Hypothalamus (tissue), 51 donors: Measurements from ENCODE around the gene GATA2.
A peak's percentile ranks its signal among the peaks of the same experiment; 100 is the strongest.

ENCODE experiments used
- DNase-seq, 51 donors: peaks; one replicate each; lab custom pipeline; 2025; lab: John Stamatoyannopoulos, UW

The GATA2 gene

DNA sequence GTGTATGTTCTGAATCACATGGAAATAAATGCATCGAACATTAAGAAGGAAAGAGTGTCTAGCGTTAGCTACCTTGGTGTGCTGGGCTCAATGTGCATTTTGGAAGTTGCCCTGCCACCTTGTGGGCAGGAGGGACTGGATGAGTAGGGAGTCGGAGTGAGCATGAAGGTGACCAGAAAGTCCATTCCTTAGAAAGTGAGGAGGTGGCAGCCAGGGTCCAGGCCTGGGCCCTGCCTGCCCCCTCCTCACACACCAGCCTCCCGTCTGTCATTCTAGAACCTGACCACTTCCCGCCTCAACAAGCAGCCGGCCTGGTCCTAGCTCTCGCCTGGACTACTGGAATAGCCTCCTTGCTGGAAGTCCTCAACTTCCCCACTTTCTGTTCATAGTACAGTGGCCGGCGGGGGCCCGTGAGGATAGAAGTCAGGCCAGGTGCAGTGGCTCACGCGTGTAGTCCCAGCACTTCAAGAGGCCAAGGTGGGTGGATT lies 10.2 kb upstream of the GATA2 start:
- DNase-seq, result no peak

DNA sequence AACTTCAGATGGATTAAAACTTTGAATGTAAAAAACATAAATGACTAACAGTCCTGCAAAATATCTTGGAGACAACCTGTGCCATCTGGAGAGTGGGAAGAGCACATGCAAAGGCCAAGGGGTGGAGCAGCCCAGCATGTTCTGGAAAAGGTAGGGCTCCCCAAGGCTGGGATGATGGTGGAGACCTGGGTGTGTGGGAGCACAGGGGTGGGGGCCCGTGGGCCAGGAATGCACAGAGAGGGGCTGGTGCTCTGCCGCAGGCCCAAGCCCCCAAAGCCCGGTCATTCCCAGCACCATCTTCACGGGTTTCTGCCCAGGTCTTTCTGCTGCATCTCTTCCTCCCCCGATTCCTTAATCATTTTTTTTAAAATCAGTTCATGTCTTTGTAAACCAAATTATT lies 9.7 kb upstream of the GATA2 start:
- no peak for DNase-seq

- DNase-seq, result no peak
Measured at GRCh38 chr3:128501431-128501830, 8.4 kb upstream of the GATA2 start.

DNA sequence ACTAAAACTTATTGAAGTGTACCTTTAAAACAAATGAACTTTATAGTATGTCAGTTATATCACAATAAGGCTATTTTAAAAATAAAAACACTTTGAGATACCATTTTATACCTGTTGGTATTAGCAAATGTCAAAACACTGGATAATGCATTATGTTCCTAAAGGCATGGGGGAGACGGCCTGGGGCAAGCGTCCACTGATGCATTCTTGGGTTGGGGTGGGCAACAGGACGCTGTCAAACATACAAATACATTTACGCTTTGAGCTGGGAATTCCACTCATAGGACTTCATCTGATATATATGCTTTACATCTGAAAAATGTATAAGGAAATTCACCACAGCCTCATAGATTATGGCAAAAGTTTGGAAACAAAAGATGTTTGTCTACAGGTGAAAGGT lies 7.6 kb upstream of the GATA2 start:
- no peak for DNase-seq

GRCh38 chr3:128499724-128500275 lies 6.8 kb upstream of the GATA2 start:
- no peak for DNase-seq

GRCh38 chr3:128498901-128499530 lies 6.0 kb upstream of the GATA2 start:
- DNase-seq, result no peak

GRCh38 chr3:128498127-128498626 lies 5.2 kb upstream of the GATA2 start:
- DNase-seq, result no peak

DNA sequence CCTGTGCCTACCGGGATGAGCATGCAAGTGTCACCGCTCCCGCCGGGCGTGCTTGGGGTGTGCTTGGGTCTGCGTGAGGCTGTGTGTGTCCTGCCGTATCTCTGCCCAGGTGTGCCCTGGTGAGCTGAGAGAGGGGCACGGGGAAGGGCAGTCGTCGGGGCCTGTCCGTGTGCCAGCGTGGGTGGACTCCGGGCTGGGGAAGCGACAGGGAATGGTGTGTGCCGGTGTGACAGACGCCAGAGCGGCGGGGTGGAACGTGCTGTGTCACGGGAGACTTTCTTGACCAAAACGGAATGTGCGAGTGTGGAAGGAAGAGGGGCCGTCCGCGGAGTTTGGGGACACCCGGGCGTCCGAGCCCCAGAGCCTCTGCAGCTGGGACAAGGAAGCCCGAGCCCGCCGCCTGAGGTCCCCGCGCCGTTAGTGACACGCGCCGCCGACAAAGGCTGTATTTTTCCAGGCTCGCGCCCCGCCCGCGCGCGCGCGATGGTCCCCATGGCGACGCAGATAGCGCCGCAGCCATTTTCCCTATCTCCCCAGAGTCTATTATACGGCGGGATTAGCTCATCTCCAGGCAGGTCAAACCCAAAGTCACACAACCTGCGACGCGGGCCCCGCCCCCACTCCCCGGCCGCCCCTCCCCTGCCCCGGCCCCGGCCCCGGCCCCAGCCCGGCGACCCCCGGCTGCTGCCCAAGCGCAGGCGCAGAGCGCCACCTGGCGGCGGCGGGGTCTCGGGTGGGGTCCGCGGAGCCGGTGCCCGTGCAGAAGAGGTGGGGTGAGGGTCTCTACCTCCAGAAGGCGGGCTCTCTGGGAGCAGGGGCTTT lies 4.5 kb upstream of the GATA2 start:
- DNase-seq, result peak in 47 of 51 donors; percentile 11 to 89 (median 59)

DNA sequence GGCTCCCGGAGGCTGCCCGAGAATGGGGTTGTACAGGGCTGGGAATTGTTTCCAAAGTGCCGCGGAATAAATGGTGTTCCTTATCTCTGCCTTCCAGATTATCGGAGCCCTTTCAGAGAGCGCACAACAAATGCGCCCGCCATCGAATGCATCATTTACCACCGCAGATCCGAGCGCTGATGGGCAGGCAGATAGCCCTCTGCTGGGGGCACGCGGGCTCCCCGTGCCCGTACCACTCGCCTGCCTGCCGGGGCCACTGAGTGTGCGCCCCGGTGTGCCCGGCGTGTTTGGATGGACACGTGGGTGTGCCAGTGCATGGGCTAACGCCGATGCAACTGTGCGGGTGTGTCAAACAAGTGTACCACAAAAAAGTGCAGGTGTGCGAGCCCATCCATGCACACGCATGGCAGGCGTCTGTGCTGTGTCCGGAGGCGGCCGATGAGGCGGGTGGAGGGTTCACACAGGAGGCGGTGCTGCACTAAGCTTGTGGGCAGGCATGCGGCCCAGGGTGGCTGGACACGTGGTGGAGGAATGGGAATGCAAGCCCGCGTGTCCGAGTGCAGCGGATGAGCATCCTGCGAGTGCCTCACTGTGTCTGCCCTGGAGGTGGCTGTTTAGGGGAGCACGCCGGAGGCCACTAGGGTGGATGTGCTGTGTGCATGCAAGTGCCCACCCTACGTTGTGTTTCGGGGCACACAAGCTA lies 3.8 kb upstream of the GATA2 start:
- DNase-seq, result peak in 10 of 51 donors; percentile 6 to 23 (median 18)

DNA sequence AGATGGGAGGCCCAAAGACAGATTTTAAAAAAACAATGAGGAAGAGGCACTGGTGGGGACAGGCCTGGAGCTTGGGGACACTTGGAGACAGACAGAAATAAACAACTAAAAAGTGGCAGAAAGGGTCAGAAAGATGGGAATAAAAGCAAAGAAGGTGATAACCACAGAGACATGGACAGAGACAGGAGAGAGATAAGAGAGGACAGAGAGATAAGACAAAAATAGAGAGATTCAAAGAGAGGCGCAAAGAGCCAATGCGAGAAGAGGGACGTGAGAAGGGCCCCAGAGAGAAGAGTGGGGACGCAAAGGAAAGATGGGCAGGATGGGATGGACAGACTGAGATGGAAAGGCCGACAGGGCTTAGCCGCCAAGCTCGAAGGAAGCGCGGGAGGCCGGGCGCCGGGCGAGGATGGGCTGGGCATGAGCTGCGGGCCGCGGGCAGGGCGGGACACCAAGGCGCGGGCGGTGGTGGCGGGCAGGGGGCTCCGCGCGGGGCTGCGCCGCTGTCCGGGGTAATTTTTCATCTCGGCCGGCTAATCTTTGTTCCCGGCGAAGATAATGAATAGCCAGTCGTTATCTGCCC lies 3.1 kb upstream of the GATA2 start:
- DNase-seq, result no peak

- no peak for DNase-seq
Measured at GRCh38 chr3:128495435-128495970, 2.5 kb upstream of the GATA2 start.

DNA sequence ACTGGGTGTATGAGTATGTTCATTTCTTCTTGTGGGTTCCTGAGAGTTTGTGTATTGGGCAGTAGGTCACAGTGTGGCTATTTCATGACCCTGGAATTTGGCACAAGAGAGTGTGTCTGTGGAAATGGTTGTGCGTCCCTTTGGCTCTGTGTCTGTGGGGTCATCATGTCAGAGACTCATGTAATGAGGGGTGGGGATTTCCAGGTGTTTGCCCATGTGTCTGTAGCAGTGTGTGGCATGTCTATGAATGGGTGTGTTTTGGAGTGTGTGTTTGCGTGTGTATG lies 1.3 kb upstream of the GATA2 start:
- no peak for DNase-seq

- no peak for DNase-seq
Measured at GRCh38 chr3:128493570-128494366, 767 bp upstream of the GATA2 start.

- DNase-seq, result no peak
Measured at GRCh38 chr3:128491941-128492670, 895 bp downstream of the GATA2 start.

DNA sequence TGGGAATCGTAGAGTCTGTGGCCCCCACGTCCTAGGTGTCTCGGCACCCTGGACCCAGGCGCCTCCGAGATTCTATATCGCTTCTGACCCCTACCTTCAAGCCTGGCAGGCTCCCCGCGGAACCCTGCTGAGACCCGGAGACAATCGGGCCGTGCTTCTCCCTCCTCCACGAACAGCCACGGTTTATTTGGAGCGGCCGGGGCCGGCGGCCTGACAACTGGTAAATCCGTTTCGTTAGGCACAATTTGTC lies 1.4 kb downstream of the GATA2 start:
- no peak for DNase-seq

DNA sequence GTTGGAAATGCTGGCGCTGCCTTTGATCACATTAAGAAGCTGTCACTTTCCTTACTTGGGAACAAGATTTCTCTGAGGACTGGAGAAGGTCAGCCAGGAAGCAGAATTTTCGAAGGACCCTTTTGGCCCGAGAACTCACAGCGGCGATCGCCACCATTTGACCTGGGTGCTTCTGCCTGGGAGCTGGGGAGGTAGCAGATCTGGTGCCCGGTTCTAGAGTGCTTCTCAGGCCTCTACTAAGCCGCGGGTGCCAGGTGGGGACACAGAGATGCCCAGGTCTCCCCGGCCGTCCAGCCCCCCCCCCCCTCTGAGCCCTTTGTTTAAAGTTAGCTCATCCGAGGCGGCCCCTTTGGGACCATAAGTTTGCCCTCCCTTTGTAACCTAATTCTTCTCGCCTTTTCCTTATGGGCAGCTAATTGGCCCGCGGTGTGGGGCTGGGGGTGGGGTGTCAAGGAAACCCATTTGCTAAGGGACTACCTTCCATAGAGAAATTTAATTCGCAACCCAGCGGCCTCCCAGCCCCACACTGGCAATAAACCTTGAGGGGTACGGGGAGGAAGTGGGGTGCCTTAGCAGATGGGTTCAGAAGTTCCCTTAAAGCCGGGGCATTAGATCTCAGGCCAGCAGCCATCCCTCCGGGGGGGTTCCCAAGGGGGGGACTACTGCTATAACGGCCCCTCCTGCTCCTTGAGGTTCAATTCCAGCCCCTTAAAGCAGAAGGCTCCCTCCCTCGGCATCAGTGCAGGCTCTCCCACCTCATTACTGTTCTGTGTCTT lies 1.9 kb downstream of the GATA2 start:
- DNase-seq, result no peak

DNA sequence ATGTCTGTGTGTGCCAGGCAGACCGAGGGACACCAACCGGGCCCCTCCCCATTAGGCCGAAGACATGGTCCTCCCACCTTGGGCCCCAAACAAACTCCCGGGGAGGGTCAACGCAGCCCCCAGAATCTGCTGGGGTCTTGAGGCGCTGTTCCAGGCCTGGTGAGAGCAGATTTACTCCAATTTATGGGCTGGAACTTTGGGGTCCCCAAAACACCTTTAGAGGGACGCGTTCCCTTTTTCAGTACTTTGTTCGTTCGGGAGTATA lies 2.4 kb downstream of the GATA2 start:
- DNase-seq, result no peak

DNA sequence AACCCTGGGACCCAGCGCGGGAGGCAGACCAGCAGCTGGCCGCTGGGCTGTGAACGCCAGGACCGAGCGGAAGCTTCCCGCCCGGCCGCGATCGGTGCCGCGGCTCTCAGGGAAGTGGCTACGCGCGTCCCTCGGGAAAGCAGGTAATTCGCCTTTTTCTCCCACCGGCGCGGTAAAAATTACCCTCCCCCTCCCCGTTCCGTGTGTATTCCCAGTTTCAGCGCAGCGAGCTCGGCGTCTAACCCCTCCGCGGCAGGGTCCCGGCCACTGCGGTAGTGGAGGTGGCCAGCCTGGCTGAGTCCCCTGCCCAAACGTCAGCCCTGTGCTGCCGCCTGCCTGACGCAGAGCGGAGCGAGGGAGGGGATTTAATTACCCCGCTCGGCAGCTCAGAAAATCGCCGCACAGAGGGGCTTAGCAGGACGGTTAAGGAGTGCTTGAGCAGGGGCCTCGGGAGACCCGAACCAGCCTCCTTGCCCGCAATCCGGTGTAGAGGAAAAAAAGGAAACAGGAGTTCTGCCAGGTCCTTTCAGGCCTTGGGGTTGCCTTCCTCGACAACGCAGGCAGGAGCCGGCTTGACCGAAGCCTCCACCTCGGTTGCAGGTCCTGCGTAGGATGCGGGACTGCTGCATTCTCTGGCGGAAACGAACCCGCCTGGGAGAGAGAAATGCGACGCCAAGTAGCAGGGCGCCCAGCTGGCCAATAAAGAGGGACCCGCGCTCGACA lies 2.9 kb downstream of the GATA2 start:
- DNase-seq, result peak in 1 of 51 donors; percentile 5

DNA sequence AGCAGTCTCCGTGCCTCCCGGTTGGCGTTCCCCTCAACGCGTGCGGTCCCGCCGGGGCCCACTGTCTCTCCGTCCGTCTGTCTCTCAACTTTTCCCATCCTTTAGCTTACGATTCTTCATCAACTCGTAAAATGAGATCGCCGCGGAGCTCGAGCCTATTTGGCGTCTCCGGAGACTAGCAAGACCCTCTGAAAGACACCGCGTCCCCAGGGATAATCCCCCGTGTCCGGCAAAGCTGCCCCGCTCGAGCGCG lies 3.4 kb downstream of the GATA2 start:
- no peak for DNase-seq
